Measurements from ENCODE around the gene KIF18A. TPM values are rescaled to one million over a fixed set of nuclear protein-coding genes. Genes with fewer than 3 reads are reported as not detected.

Gene KIF18A
- total RNA-seq, 2 donors from 2014 or later: 4.1 to 10.2 TPM

DNA sequence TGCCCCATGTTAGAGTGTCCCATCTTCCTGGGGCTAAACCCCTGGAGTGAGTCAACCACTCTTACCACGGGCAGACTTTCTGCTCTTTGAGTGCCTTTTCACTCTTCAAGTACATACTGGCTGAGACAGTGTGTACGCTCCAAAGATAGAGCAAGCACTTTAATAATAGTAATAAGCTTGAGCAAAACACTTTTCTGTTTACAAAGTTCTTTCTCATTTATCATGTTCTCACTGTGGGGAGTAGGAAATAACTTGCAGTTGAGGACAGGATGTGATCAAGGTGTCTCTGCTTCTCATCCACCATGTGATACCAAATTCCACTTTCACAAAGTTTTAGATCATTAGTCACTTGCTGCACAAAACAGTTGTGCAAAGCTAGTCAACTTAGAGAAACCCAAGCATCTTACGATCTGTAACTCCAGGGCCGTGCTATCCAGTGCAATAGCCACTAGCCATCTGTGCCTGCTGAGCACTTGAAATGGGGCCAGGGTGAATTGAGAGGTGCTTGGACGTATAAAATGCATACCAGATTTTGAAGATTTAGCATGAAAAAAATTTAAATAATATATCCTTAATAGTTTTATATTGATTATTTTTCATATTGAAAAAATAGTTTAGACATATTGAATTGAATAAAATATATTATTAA, 135.3 kb downstream of the KIF18A start:
- no peak for DNase-seq
- Histone ChIP-seq H3K4me3 (no peak overlapping the region), H3K27me3 (no peaks in the 10 kb centered on the region), H3K4me1 (no peaks in the 10 kb centered on the region), H3K27ac (no peak overlapping the region), H3K36me3 (no peaks in the 10 kb centered on the region), H3K9me3 (no peaks in the 10 kb centered on the region), H3K9ac (ENCODE audit: low read depth in 2 of 2, low read length in 2 of 2) (no peak overlapping the region)
- TF ChIP-seq, protein P1, sequence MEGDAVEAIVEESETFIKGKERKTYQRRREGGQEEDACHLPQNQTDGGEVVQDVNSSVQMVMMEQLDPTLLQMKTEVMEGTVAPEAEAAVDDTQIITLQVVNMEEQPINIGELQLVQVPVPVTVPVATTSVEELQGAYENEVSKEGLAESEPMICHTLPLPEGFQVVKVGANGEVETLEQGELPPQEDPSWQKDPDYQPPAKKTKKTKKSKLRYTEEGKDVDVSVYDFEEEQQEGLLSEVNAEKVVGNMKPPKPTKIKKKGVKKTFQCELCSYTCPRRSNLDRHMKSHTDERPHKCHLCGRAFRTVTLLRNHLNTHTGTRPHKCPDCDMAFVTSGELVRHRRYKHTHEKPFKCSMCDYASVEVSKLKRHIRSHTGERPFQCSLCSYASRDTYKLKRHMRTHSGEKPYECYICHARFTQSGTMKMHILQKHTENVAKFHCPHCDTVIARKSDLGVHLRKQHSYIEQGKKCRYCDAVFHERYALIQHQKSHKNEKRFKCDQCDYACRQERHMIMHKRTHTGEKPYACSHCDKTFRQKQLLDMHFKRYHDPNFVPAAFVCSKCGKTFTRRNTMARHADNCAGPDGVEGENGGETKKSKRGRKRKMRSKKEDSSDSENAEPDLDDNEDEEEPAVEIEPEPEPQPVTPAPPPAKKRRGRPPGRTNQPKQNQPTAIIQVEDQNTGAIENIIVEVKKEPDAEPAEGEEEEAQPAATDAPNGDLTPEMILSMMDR (IDR thresholded peaks at IDR 0.05): no peak
- intact Hi-C loops (cut with DNase I): no loop called here

DNA sequence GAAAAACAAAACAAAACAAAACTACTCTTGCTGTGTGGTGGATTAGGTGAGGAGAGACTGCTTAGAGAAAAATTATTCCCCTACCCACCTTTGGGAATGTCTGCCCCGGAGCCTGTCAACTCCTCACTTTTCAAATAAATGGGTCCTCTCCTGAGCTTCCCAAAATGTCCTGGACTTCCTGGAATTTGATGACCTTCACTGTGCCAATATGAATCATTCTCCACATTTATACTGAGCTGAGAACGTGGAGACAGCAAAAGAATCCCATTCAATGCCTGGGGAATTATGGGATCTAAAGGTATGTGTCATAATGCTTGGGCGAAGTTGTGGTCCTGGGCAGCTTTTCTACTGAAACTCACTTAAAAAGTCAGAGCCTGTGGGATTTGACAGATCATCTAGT, 136.8 kb downstream of the KIF18A start:
- TF ChIP-seq, protein P1 (IDR thresholded peaks at IDR 0.05): no peak
- Histone ChIP-seq H3K36me3 (no peaks in the 10 kb centered on the region), H3K4me3 (no peak overlapping the region), H3K9me3 (no peaks in the 10 kb centered on the region), H3K27me3 (no peaks in the 10 kb centered on the region), H3K27ac (no peak overlapping the region), H3K9ac (ENCODE audit: low read depth in 2 of 2, low read length in 2 of 2) (no peak overlapping the region), H3K4me1 (no peaks in the 10 kb centered on the region)
- intact Hi-C loops (cut with DNase I): no loop called here
- no peak for DNase-seq

Small RNA genes within 50 kb of the gene (microRNA-seq; reads per million reads assigned to microRNA genes)
- gene MIR610: not detected

Other genes with a start within 250 kb of the KIF18A start
- 10 to 100 TPM; 16.5 to 22.1 TPM for gene METTL15, start 232 bp upstream of the KIF18A start, total RNA-seq